HG02852 (cell line): Measurements from ENCODE around the gene NDUFC1.
A peak's percentile ranks its signal among the peaks of the same experiment; 100 is the strongest.
"Not testable (repeated sequence)": the region's sequence is repeated elsewhere in the genome, so short reads cannot be mapped to it uniquely, and the experiment has no call there.

Source experiments
- ATAC-seq: cut with Tn5 transposase; IDR thresholded peaks from one replicate; pipeline ENCODE4 v1.9.1; 2021; ENCODE audit warnings: mild to moderate bottlenecking, moderate library complexity; ENCODE audit not compliant: unreplicated experiment

Gene NDUFC1

GRCh38 chr4:139299536-139299935, 2.7 kb downstream of the NDUFC1 start:
- no peak for ATAC-seq

GRCh38 chr4:139297001-139297410, 5.3 kb downstream of the NDUFC1 start:
- no peak for ATAC-seq

GRCh38 chr4:139295942-139296299, 6.4 kb downstream of the NDUFC1 start:
- no peak for ATAC-seq

GRCh38 chr4:139295206-139295941, 6.9 kb downstream of the NDUFC1 start:
- ATAC-seq: peak; percentile 92

GRCh38 chr4:139286186-139286698, 16.0 kb downstream of the NDUFC1 start:
- ATAC-seq: no peak

GRCh38 chr4:139282721-139283075, 19.6 kb downstream of the NDUFC1 start:
- ATAC-seq: no peak

- no peak for ATAC-seq
Measured at GRCh38 chr4:139282065-139282720, 20.1 kb downstream of the NDUFC1 start.

- ATAC-seq: no peak
Measured at GRCh38 chr4:139279760-139280620, 22.3 kb downstream of the NDUFC1 start, which contains the start of gene MGARP. MGARP (minus strand) TSS chr4:139280225; CDS start chr4:139280158, 67 bp downstream.

GRCh38 chr4:139278912-139279759, 23.1 kb downstream of the NDUFC1 start:
- no peak for ATAC-seq

- ATAC-seq: no peak
Measured at GRCh38 chr4:139278485-139278884, 23.8 kb downstream of the NDUFC1 start.

GRCh38 chr4:139275281-139275735, 27.0 kb downstream of the NDUFC1 start:
- ATAC-seq: no peak

- ATAC-seq: no peak
Measured at GRCh38 chr4:139274790-139275189, 27.5 kb downstream of the NDUFC1 start.

- no peak for ATAC-seq
Measured at GRCh38 chr4:139273835-139274234, 28.4 kb downstream of the NDUFC1 start.

GRCh38 chr4:139267301-139267700, 35.0 kb downstream of the NDUFC1 start:
- no peak for ATAC-seq

- ATAC-seq: peak; percentile 95
Measured at GRCh38 chr4:139266583-139267257, 35.6 kb downstream of the NDUFC1 start.

GRCh38 chr4:139266208-139266582, 36.1 kb downstream of the NDUFC1 start:
- no peak for ATAC-seq

GRCh38 chr4:139265654-139266053, 36.6 kb downstream of the NDUFC1 start:
- ATAC-seq: no peak

GRCh38 chr4:139256349-139256748, 45.9 kb downstream of the NDUFC1 start:
- ATAC-seq: no peak

GRCh38 chr4:139255581-139255980, 46.7 kb downstream of the NDUFC1 start:
- ATAC-seq: not testable (repeated sequence)

GRCh38 chr4:139253713-139254112, 48.6 kb downstream of the NDUFC1 start:
- no peak for ATAC-seq
